ENCODE data around the gene CDKAL1.
"Not testable (repeated sequence)": the region's sequence is repeated elsewhere in the genome, so short reads cannot be mapped to it uniquely, and the experiment has no call there.

The CDKAL1 gene

DNA sequence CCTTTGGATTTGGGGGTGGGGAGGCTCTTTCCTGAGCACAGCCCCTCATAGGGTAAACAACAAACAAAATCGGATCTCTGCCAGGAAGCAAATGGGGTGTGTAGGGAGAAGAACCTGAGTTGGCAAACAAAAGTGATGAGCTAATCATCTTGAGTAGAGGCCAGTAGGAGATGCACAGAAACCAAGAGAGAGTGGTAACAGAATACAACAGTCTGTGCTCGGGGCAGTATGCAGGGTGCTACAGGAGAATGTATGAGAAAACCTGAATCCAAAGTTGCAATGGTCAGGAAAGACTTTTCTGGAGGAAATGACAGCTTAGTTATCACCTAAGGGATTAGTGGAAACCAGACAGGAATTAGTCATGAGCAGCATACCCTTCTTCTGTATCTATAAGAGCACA, 177.8 kb downstream of the CDKAL1 start:
- DNase-seq: no peak

DNA sequence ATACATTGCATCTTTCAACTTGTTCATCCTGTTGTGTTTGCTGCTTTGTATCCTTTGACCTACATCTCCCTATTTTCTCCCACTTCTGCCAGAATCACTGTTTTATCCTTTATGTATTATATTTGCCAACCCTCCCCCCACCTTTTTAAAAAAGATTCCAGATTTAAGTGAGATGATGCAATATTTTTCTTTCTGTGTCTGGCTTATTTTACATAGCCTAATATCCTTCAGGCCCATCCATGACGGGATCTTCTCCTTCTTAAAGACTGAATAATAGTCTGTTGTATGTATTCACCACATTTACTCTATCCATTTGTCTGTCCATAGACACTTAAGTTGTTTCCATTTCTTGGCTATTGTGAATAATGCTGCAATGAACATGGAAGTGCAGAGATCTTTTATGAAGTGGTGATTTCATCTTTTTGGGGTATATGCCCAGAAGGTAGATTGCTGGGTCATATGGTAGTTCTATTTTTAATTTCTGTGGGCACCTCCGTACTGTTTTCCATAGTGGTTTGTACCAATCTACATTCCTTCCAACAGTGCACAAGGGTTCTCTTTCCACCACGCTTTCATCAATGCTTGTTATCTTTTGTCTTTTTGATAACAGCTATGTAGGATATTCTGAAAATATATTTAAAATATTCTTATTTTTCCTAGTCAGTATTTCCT, 181.0 kb downstream of the CDKAL1 start:
- DNase-seq: no peak

DNA sequence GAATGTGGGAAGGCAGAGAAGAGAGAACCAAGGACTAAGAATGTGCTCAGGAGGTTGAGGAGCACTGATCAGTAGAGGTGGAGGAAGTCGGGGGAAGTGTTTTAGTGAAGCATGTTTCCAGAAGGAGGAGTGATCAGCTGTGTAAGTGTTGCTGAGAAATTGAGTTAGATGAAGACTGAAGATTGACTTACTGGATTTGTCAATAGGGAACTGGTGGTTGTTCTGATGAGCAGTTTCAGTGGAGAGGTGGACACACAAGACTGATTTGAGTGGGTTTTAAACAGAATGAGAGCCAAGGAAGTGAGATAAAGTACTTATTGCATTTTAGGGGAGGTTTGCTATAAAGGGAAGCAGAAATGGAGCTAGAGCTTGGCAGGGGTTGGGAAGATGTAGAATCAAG, 182.6 kb downstream of the CDKAL1 start:
- no peak for DNase-seq

DNA sequence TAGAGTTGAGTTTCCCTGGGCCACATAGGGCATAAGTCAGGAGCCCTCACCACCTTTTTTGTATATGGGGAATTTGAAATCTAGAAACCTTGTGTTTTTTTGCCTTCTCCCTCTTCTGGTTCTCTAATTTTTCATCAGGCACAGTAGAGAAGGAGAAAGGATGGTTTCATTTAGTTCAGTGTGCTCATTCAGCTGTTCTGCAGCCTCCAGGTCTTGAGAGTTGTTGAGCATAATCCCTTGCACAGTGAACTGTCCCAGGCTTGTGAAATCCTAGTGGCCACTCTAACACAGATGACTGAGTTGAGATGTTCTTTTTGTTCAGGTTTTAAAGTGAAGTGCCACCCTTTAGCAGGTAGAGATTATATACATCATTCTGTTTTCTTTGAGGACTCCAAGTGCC, 183.5 kb downstream of the CDKAL1 start:
- DNase-seq: no peak

DNA sequence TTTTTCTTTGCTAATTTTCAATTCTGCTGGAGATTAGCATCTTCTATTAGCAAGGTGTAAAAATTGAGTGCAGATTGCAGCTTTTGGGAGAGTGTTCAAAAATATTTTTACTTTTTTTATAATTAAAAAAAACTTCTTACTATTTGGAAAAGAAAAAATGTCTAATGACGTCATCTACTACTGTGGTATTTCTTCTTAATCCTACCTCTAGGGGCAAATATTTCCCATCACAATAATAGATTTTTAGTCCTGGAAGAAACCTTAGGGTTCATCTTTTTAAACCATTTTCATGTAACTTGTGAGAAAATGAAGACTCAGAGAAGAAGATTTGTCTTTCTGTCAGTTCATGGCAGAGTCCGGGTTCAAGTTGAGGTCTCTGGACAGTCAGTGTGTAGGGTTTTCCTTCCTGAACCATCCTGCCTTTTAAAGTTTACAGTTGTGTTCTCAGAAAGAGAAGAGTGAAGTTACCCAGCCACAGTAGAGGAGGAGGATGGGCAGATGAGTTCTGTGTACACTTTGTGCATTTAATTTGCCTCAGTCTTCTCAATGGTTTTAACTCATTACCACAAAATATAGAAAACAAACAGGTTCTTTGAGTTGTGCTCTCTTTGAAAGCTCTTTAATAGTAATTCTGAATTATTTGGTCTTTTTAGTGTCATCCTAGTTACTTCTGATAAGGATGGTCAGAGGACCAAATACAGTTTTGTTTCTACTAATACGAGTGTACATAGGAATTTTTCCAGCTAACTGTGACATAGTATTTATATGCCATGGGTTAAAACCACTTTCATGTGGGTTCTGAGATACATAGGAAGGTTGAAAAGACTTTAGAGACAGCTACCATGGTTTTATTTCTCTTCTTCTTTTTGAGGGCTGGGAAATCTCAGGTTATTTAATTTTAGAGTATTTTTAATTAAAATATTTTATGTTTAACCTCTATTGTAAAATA, 184.7 kb downstream of the CDKAL1 start:
- no peak for DNase-seq

DNA sequence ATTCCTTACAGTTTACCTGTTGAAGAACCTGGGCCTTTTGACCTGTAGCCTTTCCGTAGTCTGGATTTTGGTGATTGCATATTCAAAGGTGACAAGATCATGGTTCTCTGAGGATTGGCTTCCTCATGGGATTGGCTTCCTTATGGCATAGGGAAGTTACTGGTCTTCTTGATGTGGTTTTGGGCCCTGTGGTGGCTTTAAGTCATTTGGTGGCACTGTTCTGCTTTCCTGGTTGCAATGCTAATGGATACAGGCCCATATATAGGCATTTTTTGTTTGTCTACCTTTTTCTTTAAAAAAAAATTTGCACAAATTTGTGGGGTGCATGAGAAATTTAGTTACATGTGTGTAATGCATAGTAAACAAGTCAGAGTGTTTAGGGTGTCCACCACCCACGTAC, 185.7 kb downstream of the CDKAL1 start:
- no peak for DNase-seq

DNA sequence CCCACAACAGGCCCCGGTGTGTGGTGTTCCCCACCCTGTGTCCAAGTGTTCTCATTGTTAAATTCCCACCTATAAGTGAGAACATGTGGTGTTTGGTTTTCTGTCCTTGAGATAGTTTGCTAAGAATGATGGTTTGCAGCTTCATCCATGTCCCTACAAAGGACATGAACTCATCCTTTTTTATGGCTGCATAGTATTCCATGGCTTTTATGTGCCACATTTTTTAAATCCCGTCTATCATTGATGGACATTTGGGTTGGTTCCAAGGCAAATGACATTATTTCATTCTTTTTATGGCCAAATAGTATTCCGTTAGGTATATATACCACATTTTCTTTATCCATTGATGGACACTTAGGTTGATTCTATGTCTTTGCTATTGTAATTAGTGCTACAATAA, 186.9 kb downstream of the CDKAL1 start:
- DNase-seq: not testable (repeated sequence)

DNA sequence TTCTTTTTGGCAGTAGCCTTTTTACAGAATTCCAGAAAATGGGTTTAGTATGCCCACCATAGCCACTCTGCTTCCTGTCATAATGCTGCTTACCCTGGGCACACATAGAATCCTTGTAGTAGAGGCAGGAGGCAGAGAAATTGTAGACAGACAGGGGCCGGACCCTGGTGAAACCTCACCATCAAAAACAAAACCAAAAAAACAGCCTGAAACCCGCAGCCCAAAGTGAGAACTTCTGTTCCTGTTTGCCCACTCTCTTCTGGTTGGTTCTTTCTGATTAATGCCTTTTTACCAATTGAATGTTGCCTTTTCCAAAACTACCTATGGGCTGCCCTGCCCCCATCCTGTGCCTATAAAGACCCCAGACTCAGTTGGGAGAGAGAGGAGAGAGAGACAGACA, 188.2 kb downstream of the CDKAL1 start:
- DNase-seq: no peak

DNA sequence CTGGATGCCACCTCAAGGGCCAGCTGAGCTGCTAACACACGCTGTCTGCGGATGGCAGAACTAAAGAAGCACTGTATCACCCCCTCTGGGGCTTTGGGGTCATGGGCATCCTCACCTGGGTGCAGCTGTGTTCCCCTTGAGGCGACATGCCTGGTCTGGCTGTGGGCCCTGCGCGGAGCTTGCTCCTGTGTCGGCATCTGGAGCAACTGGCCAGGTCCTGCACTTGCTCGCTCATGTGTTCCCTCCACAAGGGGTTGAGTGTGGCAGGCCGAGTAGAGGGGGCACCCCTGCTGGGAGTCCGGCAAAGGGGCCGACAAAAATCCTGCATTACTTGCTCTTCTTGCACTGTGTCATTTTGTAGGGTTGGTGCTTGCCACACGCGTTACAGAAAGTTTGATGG, 189.0 kb downstream of the CDKAL1 start:
- no peak for DNase-seq

DNA sequence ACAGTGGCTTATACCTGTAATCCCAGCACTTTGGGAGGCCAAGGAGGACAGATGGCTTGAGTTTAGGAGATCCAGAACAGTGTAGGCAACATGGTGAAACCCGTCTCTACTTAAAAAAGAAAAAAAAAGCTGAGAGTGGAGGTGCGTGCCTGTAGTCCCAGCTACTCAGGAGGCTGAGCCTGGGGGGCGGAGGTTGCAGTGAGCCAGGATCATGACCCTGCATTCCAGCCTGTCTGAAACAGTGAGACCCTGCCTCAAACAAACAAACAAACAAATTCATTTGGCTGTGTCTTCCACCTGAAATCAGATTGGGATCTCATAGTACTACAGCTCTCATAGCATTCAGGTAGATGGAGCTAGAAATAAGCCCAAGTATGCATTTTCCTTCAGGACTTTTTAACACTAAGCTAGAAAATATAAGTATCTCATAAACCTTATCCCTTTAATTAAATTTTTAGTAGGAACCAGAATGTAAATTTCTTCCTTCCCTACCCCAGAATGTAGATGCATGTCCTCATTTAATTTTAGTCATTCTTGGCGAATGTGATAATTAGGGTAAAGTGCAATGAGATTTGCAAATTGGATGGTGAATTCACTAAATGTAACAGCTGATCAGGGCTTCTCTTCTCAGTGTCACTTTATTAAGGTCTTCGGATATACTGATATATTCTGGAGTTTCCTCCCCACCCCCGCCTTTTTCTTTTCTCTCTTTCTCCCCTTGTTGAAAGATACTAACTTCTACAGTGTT, 190.4 kb downstream of the CDKAL1 start:
- DNase-seq: no peak

DNA sequence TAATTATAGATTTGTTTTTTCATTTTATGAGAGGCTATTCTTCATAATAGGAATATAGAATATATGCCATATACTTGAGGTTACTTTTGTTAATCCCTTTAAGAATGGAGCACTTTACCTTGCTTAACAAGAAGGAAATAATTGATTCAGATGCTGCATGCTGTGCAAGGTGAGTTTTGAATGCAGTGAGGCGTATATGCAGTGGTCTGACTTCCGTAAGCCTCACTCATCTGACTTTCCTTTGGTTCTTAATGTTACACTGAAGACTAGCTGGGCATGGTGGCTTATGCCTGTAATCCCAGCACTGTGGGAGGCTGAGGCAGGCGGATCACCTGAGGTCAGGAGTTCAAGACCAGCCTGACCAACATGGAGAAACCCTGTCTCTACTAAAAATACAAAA, 191.0 kb downstream of the CDKAL1 start:
- DNase-seq: not testable (repeated sequence)

DNA sequence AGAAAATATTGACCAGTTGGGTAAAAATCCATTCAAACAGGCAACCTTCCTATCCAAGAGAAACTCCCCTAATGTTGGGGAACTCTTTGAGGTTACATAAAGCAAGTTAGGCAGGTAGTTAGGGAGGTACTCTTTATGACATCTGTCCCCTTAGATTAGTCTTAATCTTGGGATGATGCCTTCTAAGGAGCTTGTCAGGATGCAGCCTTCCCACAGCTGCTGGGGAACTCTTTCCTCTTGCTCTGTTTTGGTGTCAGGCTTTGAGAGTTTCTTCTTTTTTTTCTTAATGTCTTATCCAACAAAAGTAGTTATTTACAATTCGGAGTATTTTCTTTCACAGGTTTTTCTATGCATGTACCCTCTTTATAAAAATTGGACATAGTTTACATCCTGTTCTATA, 194.8 kb downstream of the CDKAL1 start:
- no peak for DNase-seq

DNA sequence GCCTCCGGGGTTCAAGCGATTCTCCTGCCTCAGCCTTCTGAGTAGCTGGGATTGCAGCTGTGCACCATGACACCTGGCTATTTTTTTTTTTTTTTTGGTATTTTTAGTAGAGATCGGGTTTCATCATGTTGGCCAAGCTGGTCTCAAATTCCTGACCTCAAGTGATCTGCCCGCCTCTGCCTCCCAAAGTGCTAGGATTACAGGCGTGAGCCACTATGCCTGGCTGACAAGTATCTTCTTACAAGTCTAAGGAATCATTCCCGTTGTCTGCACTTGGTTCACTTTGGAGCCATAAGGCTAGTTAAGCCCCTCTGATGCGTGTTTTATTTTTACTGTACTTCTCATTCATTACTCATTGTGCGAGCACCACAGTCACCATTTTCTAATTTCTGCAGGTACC, 198.1 kb downstream of the CDKAL1 start:
- DNase-seq: not testable (repeated sequence)

DNA sequence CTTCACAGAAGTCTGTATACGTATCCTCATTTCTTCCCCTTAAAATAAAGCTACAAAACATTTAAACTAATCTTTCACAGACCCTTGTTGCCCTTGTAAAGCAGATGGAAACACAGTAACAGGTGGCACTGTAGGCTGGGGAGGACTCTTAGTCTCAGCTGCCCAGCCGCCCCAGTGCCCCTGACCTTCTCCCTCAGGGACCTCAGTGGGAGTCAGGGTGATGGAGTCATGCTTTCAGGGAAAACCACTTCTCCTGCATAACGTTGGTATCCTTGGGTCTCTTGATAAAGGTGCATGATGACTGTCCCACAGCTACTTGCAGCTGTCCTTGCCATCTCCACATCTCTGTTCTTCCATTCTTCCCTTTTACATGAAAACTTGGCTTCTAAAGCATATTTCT, 198.6 kb downstream of the CDKAL1 start:
- DNase-seq: no peak

DNA sequence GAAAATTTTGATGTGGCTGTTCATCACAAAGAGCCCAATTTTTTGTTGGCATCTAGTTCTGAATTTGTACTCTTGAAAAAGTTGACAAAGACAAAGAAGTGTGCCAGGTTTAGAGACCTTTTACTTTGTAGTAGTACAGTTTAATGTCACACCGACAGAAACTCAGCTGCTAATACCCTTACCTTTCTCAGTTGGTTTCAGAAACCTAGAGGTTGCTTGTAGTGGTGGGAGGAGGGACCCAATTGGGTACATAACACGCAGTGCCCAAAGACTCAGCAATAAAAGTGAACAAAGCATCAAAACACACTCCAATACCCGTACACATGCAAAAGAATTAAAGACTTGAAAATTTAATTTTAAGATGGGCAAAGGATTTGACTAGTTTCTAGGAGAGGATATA, 203.7 kb downstream of the CDKAL1 start:
- no peak for DNase-seq

DNA sequence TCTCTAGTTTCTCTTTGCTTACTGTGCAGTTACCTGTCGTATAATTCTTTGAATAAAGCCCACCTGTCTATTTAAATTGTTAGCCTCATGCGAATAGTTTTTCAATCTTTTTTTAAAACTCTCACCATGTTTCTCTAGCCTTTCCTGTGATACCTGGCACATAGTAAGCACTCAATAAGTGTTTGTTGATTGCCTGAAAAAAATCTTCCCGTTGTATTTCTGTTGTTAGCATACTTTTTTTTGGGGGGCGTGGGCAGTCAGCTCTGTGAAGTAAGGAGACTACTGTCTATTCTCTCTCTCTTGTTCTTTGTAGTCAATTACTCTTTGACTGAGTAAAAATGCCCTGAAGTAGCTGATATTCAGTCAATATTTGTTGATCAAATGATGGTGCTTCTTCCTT, 205.8 kb downstream of the CDKAL1 start:
- no peak for DNase-seq

DNA sequence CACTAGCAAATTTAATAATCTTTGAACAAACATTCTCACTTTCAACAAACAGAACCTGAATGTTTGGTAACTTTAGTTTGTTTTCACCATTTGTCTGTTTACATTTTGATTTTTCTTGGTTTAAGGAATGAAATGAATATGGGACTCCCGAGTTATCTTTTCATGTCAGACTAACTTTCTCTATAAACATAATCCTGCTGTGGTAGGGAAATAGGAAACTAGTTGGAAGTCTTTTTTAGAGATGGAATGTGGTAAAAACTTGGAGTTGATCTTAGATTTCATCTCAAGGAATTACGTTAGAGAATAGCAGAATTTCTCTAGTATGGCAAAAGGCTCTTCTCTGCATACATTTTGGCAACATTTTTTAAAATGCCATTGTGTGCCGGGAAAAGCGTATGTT, 206.5 kb downstream of the CDKAL1 start:
- DNase-seq: no peak

DNA sequence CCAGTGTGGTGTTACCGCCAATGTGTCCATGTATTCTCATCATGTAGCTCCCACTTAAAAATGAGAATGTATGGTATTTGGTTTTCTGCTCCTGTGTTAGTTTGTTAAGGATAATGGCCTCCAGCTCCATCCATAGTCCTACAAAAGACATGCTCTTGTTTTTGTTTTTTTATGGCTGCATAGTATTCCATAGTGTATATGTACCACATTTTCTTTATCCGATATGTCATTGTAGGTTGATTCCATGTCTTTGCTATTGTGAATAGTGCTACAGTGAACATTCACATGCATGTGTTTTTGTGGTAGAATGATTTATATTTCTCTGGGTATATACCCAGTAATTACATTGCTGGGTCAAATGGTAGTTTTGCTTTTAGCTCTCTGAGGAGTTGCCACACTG, 207.2 kb downstream of the CDKAL1 start:
- no peak for DNase-seq

DNA sequence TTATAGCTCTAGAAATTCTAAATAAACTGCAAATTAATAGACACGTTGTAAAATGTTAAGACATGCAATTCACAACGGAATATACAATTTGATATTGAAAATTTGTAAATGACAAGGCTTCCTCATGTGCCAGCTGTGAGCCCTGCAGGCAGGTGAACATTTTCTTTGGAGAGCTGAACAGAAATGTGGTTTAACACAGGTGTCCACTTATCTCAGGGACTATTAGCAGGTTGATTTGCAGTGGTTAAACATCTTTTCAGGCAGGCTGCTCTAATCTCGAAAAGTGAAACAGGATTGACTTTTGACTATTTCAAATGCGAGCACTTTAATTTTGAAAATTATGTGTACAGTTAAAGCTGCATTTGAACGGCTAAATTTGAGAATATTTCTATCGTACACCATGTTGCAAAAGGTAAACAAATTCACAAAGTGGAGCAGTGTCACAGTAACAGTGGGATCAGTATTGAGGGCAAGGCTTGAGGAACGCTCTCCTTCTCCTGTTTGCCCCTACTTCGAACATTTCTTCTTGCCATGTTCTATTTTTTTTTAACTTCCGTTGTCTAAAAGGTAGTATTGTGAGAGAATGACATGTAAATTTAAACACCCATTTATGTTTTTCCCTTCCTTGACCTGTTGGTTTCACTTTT, 210.8 kb downstream of the CDKAL1 start:
- DNase-seq: no peak

DNA sequence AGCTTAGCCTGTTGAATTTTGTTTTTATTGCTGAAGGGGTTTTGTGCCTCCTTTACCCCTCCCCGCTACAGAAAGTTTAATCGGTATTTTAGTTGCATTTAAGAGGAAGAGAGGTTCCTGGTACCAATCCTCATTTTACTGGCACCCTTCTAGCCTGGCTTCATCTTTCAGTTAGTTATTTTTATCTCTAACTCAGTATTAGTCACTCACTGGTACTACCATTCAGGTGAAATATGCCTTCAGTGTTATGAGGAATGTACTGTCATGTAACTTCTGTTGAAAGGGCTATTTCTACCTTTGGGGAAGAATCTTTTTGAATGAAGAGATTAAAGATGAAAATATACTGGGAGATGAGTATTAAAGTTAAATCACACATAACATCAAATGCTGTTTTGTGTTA, 211.8 kb downstream of the CDKAL1 start:
- DNase-seq: no peak

DNA sequence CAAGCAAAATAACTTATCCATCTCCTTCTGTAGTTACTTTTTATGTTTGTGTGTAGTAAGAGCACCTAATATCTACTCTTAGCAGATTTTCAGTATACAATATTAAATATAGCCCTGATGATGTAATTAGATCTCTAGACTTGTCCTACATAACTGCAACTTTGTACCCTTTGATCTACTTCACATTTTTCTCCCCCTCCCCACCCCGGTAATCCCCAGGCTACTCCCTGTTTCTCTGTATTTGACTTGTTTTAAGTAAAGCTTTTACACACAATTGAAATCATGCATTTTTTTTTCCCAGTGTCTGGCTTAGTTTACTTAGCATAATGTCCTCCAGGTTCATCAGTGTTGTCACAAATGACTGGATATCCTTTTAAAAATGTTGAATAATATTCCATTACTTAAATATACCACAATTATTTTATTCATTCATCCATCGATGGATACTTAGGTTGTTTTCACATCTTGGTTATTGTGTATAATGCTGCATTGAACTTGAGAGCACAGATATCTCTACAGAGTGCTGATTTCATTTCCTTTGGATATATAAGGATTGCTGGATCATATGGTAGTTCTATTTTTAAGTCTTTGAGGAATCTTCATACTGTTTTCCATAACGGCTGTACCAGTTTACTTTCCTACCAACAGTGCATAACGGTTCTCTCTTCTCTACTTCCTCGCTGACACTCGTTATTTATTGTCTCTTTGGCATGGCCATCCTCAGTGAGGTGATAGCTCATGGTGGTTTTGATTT, 212.7 kb downstream of the CDKAL1 start:
- no peak for DNase-seq

DNA sequence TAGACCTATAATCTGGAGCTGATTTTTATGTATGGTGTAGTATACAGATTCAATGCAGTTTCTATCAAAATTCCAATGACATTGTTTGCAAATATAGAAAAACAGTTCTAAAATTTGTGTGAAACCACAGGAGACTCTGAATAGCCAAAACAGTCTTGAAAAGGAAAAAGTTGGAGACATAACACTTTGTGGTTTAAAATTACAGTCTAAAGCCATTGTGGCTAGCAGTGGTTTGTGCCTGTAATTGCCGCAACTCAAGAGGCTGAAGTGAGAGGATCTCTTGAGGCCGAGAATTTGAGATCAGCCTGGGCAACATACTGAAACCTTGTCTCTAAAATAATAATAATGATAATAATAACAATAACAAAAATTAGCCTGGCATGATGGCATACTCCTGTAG, 213.7 kb downstream of the CDKAL1 start:
- no peak for DNase-seq
